Myocyte (in vitro differentiated cells): ENCODE data around the gene CNTLN. TPM values are rescaled to one million over a fixed set of nuclear protein-coding genes. Genes with fewer than 3 reads are reported as not detected.
A peak's percentile ranks its signal among the peaks of the same experiment; 100 is the strongest.
"Not testable (repeated sequence)": the region's sequence is repeated elsewhere in the genome, so short reads cannot be mapped to it uniquely, and the experiment has no call there.

Experiments
- DNase-seq: peaks from one replicate; pipeline ENCODE4 v3.0.0-alpha.2; 2012; ENCODE audit warnings: low read depth
- total RNA-seq: library from RNA; depleted of rRNA; stranded (reverse); fragments of >200 nt; gene quantifications from 2 replicates; pipeline ENCODE4 v1.2.3, GENCODE V29; 2014

Gene CNTLN
- total RNA-seq, 1 donor from 2014 or later: 7.4 TPM

DNA sequence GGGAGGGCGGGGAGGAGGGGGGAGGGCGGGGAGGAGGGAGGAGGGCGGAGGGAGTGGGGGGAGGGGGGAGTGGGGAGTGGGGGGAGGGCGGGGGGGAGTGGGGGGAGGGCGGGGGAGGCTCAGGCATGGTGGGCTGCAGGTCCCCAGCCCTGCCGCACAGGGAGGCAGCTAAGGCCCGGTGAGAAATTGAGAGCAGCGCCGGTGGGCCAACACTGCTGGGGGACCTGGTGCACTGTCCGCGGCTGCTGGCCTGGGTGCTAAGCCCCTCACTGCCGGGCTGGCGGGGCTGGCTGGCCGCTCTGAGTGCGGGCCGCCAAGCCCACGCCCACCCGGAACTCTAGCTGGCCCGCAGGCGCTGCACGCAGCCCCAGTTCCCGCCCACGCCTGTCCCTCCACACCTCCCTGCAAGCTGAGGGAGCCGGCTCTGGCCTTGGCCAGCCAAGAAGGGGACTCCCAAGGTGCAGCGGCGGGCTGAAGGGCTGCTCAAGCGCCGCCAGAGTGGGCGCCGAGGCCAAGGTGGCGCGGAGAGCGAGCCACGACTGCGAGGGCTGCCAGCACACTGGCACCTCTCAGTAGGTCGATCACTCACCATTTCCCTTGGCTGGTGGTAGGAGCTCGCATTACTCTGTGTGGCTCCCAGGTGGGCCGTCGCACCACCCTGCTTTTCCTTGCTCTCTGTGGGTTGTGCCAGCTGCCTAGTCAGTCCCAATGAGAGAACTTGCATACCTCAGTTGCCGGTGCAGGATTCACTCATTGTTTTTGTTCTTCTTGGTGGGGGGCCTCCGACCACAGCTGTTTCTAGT lies 160.2 kb downstream of the CNTLN start:
- no peak for DNase-seq

DNA sequence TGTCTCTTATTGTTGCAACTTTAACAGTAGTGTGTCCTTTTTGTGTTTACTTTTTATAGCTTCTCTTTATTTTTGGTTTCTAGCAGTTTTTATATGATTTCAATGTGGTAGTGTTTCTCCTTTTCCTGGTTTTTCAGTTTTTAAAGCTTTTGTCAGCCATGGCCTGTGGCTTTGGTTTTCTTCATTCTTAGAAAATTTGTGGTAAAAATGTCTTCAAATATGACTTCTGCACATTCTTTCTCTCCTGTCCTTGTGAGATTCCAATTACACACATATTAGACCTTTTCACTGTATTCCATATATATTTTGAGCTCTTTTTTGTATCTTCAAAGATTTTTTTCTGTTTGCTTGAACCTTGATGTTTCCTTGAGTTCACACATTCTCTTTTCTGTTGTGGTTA lies 180.5 kb downstream of the CNTLN start:
- peak; percentile 36 for DNase-seq

DNA sequence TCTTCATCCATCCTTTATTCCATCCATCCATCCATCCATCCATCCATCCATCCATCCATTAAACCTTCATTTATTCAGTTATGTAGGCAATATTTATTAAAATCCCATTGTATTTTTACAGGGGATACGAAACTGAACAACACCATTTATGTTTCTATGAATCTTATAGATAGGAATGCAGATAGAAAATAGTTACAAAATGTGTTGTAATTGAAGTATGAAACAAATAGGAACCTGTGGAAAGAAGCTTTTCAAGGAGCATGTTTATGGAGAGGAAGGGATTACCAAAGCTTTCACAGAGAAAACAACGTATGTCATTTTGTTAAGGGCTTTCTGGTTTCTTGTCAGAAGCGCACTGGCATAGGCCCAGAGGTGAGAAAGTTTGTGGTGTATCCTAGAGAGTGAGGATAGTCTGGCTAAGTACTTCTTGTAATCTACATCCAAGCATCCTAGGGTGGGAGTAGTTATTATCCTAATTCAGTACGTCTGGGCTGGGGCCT lies 184.0 kb downstream of the CNTLN start:
- no peak for DNase-seq

DNA sequence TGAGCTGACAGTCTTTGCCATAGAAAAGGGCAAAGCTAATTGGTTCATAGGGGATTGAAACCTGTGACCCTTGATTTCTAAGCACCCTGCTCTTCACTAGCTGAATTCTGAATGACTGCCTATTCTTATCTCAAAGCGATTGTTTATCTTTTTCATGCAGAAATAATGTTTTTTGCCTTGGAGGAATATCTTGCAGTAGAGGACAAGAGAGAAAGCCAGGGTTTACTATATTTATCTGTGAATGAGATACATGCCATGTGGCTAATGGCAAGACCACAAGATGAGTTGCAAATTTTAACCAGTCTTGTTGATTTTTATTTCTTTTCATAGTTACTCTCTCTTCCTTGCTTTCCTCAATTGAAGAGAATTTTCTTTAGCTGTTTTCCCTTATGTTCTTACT lies 185.0 kb downstream of the CNTLN start:
- DNase-seq: peak; percentile 12

DNA sequence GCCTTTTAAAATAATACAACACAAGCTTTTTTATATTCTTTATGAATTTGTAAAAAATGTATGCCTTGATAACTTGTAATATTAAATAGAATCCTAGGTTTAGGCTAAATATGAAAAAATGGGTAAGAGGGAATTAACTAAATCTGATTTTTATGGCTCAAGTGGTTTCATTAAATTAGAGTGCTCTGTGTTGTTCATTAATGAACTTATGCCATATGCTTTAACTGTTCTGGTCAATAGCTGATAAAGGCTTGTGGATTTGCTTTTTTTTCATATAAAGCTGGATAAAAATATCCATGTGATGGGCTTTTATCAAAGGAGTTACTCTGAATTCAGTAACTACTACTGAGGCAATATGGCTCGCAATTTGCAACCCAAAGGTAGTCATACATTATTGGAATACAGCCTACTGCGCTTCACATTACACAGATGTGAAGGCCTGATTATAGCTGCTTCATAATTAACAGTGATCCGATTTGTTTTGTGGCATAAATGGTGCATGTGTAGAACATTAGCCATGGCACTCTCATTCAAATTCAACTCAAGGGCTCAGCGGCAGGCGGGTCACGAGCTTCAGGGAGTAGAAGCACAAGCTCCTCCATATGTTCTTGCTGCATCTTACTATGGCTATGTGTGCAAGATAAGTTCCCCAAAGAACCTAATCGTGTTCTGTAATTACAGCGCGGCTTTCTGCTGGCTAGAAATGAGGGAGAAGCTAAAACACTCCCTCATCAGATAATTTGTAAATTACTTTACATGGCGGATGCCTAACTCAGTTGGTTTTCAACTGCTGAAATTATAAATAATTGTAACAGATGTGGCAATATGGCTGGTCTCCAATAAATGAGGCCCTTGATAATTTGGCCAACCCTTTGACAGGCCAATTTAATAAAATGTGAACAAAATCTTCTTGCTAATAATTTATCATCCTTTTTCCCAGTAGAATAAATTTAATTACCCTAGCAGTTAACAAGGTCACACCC lies 188.3 kb downstream of the CNTLN start:
- DNase-seq: no peak

DNA sequence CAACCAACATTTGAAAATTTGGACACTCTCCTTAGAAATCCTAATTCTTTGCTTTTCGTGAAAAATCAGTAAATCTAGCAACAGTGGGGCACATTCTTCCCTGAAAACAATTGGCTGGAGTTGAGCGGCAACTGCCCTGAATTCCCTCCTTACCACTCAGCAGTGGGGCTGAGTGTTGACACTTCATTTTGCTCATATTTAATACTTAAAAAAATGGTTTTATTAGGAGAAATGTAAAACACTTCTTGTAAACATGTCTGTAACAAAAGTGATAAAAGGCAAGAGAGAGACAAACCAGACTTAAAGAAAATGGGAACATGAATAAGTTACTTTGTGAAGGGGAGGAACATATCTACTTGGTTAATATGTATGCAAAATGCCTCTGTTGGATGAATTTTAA lies 193.5 kb downstream of the CNTLN start:
- DNase-seq: no peak

DNA sequence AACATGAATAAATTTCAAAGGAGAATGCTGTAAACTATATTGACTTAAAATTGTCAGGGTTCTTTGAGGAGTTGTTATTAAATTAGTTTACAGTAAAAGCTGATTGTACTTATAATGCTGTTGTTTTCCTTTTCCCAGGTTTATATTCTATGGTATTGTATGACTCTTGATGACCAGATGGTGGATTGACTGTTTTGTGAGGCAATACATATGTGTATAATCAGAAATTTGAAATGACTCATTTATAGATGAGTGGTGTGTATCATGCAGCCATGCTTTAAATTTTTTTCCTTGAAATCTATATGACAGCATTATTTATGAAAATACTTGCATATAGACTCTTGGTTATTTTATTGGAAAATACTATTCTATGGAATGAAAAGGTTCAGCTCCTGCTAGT lies 195.3 kb downstream of the CNTLN start:
- DNase-seq: no peak

DNA sequence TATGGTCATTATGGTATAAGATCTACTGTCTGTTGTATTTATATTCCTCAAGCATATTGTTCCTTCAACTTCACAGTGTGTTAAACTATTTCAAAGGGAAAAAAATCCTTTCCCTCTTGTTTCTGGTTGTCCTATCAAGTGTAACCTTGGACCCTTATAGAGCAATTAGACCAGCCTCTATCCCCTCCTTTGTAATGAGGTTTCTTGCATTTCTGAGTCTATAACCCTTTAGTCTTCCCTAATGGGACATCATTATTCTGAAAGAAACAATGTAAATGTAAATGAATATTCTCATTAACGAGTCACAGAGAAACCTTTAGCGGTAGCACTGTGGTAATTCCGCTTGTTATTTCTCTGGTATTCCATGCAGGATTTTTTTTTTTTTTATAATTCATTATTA lies 197.3 kb downstream of the CNTLN start:
- DNase-seq: no peak

DNA sequence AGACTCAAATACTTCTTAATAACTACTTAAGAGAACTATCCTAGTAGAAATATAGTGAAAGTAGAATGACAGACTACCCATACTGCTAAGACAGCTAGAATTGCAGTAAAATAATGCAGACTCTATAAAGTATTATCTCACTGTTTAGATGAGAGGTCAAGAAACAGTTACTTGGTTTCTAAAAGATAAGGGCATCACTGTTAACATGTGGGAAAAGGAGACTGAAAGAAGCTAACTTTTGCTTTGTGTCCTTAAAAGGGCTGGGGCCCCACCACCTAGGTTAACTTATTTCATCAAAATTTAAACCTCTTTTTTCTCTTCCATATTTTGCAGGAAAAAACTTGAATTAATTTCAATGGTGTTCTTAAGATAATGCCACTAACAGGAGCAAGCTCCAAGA lies 204.3 kb downstream of the CNTLN start:
- DNase-seq: no peak

DNA sequence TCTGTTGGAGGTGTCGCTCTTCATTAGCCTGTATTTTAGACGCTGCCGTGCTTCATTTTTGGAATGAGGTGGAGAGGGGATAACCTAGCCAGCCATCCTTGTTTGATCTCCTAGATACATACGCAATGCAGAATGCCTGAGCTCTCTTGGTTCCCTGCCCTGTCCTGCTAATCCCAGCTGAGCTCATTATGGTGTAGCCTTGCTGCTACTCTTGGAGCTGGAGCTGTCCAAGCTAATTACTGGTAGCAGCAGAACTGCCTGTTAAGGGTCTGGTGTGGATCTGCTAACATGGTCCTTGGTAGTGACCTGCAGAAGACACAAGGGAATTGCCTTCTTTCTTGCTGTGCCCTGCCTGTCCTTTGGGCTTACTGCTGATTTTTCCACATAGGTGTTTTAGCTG lies 207.9 kb downstream of the CNTLN start:
- DNase-seq: peak; percentile 10

DNA sequence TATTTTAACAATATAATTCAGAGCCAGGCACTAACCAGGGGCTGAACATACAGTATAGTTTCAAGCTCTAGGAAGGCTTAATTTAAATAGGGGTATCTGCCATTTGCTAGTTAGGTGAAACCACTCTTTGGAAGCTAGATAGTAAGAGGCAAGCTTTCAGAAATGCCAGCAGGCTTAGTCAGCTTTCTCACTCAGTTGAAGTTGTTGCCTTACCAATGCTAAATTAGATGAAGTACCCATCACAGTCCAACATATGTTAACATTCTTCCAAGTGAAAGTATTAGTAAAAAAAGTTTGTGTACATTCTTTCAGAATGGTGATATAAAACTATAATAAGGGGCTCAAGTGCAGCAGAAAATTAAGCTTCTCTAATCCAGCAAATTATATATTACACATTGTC lies 215.0 kb downstream of the CNTLN start:
- peak; percentile 48 for DNase-seq

DNA sequence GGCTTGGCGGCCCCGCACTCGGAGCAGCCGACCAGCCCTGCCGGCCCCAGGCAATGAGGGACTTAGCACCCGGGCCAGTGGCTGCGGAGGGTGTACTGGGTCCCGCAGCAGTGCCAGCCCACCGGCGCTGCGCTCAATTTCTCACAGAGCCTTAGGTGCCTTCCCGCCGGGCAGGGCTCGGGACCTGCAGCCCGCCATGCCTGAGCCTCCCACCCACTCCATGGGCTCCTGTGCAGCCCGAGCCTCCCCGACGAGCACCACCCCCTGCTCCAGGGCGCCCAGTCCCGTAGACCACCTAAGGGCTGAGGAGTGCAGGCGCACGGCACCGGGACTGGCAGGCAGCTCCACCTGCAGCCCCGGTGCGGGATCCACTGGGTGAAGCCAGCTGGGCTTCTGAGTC lies 219.2 kb downstream of the CNTLN start:
- not testable (repeated sequence) for DNase-seq

DNA sequence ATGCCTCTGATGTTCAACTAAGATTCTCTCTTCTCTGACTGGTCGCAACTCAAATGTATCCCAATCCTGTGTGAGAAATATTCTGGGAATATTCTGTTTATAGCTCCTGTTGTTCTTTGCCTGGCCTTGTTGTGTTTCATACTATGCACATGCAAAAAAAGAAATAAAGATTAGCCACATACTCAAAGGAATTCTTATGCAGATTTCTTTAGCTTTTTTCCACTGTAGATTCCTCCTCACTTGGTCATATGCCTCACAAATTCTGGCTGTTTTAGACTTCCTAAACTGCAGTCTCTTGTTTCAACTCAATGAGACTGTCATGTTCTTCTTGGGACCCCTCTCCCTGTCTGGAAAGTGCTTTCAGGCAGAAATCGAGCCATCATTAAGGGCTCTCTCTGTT lies 226.5 kb downstream of the CNTLN start:
- no peak for DNase-seq

DNA sequence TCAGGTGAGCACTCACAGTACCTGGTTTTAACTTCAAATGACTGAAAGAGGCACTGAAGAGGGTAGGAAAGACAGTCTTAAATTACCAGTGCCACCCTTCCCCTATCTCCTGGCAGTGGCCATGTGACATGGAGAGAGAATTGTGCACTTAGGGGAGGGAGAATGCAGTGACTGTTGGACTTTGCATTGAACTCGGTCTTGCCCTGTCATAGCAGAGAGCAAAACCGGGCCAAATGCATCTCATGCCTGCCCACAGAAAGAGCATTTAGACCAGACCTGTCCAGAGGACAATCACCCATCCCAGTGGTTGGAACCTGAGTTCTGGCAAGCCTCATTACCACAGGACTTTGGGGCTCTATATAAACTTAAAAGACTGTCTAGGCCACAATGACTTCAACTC lies 232.2 kb downstream of the CNTLN start:
- no peak for DNase-seq

DNA sequence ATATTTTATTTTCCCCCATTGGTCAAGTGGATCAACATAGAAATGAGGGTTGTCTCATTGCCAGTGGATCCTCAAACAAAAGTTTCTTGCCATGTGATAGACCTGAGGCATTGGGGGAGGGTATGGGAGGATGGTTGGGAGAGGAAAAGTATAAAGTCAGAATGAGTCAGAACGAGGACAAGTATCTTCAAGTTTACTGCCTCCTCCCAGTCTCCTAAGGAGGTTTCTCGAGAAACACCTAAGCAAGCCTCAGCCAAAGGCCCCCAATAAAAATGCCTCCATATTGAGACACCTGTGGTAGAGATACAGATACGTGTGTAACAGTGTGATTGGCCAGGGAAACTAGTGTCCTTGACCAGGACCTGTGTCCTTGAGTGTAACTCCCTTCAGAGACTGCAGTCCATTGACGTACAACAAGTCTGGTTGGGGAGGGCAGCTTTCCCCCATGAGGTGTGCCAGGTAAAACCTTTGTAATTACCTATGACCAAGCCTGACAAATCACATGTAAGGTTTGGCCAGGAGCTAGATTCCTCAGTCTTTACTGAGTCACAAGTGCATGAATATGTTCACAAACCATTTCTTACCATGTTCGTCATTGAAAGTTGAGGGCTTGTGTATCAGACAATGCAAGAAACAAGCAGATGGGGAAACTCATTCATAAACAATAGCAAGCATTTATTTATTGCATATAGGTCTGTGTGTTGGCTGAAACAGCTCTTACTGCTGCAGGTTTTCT lies 245.5 kb downstream of the CNTLN start:
- no peak for DNase-seq

DNA sequence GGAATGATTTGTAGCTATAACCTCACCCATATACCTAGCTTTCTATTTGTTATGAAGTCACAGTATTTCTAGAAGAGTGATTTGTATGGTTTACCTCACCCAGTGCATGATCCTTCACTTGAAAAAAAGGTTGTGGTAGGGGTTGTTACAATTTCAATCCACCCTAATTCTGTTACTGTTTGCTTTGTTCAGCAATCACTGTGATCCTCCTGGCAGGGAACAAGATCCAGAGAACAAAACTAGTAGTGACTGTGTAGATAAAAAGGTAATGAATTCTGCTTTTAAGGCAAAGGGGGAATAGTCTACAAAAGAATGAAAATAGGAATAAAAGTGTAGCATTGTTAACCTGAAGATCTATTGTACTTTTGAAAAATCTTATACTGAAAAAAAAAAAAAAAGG lies 252.7 kb downstream of the CNTLN start:
- no peak for DNase-seq

DNA sequence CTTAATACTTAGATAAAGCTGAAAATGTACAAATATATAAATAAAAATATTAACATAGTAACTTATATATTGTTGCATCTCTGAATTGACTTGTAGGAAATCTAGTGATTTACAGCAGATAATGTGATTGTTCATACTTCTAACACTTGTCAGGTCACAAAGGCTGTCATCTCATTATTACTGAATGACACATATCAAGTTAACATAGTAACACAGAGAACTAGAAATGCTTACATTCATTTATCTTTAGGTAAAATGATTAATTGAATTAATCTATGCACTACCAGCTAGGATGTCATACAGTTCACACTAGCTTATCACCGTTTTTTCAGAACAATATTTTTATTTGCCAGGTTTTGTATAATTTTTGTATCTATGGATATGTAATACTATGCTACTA lies 254.2 kb downstream of the CNTLN start:
- no peak for DNase-seq

DNA sequence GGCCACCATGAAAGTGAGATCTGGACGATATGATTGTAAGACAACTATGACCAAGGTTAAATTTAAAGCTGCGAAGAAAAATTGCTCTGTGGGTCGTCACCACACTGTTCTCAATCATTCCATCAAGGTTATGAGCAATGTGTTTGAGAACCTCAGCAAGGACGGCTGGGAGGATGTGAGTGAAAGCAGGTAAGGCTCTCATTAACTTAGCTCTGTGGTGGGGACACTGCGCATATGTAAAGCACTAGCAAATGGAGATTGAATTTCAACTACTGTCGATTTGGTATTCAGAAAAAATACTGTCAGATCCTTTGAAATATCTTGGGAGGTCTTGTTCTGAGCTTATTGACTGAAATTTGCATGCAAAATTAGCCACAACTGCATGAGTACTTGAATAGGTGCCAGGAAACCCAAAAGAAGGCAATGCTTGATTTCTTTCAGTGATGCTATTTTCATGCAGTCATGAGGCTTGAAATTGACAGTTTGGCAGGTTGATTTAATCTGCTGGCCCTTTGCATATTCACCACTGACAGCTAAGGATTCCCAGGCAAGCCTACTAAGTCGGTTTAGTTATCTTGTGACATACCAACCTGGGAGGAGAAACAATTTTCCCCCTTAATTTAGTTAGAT lies 260.2 kb downstream of the CNTLN start:
- no peak for DNase-seq

DNA sequence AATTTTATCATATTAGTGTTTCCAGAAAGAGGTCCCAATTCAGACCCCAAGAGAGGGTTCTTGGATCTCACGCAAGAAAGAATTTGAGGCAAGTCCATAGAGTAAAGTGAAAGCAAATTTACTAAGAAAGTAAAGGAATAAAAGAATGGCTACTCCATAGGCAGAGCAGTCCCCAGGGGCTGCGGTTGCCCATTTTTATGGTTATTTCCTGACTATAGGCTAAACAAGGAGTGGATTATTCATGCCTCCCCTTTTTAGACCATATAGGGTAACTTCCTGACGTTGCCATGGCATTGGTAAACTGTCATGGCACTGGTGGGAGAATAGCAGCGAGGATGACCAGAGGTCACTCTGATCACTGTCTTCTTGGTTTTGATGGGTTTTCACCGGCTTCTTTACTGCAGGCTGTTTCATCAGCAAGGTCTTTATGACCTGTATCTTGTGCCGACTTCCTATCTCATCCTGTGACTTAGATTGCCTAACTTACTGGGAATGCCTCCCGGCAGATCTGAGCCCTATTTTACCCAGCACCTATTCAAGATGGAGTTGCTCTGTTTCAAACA lies 262.4 kb downstream of the CNTLN start:
- not testable (repeated sequence) for DNase-seq

DNA sequence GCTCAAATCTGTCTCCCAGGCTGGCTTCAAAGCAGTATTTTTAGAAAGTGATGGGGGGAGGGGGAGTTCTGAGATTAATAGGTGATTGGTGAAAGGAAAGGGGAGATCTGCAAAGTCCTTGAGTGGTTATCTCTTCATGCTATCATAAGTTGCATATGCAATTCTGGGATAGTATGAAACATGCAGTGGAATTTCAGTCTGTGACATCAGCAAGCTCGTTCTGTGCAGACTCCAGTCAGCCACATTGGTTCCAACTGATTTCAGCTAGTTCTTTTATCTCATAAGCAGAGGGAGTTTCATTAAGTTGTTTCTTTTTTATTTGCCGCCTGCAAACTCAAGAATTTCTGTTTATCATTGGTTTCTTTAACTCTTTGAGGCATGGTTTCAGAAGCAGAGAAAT lies 263.5 kb downstream of the CNTLN start:
- no peak for DNase-seq

DNA sequence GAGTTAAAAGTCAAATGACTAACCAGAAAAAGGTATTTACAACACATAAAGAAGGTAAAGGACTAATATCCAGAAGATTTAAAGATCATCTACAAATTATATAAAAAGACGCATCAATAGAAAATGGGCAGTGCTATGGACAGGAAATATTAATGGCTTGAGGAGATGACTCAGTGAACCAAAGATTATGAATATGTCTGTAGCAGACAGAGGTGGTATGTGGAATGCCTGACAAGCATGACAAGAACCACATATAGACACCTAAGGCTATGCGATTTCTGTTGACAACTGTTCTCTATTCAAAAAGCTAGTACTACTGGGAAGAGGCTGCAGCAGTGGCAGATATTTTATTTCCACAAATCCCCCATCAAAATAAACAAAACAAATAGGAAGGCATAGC lies 267.0 kb downstream of the CNTLN start:
- DNase-seq: no peak
